Measurements from ENCODE around the gene DCAF8L1.

DNA sequence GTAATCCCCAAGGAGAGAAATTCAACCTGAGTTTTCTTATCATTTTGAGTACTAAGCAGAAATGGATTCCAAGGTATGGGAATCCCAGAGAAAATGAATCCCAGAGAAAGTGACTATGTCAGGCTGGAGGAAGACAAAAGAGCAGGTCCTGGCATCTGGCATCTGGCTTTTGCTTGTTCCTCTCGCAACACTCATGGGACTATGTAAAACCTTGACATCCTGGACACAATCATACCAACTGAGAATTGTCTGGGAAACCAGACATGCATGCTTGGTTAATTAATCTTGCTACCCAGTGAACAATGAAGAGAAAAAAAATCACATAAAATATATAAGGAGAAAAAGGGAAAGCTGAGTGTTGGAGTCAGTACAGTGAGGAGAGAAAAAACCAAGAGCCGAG, 12.9 kb downstream of the DCAF8L1 start:
- TF ChIP-seq, protein P1, sequence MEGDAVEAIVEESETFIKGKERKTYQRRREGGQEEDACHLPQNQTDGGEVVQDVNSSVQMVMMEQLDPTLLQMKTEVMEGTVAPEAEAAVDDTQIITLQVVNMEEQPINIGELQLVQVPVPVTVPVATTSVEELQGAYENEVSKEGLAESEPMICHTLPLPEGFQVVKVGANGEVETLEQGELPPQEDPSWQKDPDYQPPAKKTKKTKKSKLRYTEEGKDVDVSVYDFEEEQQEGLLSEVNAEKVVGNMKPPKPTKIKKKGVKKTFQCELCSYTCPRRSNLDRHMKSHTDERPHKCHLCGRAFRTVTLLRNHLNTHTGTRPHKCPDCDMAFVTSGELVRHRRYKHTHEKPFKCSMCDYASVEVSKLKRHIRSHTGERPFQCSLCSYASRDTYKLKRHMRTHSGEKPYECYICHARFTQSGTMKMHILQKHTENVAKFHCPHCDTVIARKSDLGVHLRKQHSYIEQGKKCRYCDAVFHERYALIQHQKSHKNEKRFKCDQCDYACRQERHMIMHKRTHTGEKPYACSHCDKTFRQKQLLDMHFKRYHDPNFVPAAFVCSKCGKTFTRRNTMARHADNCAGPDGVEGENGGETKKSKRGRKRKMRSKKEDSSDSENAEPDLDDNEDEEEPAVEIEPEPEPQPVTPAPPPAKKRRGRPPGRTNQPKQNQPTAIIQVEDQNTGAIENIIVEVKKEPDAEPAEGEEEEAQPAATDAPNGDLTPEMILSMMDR (conservative IDR thresholded peaks at IDR 0.05; ENCODE audit: low read length): no peak
- TF ChIP-seq EZH2phosphoT487 (IDR thresholded peaks at IDR 0.05; ENCODE audit: borderline replicate concordance, low read depth, low read length): no peak

Data from OCI-LY7 (cell line).